VCaP (cell line): ENCODE measurements around the gene F13B.
"Not testable (repeated sequence)": the region's sequence is repeated elsewhere in the genome, so short reads cannot be mapped to it uniquely, and the experiment has no call there.

Experiments used
- H3K27ac ChIP-seq: fragments of 450-650 bp; 2 replicates; pipeline ENCODE4 v1.5.1; 2017
- CTCF ChIP-seq: fragments of 450-650 bp; conservative IDR thresholded peaks from 2 replicates; pipeline ENCODE4 v1.5.1; 2017; ENCODE audit warnings: mild to moderate bottlenecking, moderate library complexity

Gene F13B

GRCh38 chr1:197066719-197067456, at the start of gene F13B:
Gene F13B, minus strand, starts transcription at chr1:197067260. Its CDS starts 37 bp downstream, at chr1:197067223.
- no peak within 1 kb of the TSS for H3K27ac ChIP-seq
- TF ChIP-seq CTCF, result peak; percentile 66

- H3K27ac ChIP-seq, result no peak overlapping the region
- TF ChIP-seq CTCF, result no peak
Observed at GRCh38 chr1:197116156-197116555, 49.1 kb upstream of the F13B start.

- no peak overlapping the region for H3K27ac ChIP-seq
- TF ChIP-seq CTCF, result no peak
Observed at GRCh38 chr1:197106869-197107268, 39.8 kb upstream of the F13B start.

GRCh38 chr1:197103300-197103699, 36.2 kb upstream of the F13B start:
- no peak for TF ChIP-seq CTCF
- H3K27ac ChIP-seq, result no peak overlapping the region

GRCh38 chr1:197101978-197102377, 34.9 kb upstream of the F13B start:
- H3K27ac ChIP-seq, result no peak overlapping the region
- TF ChIP-seq CTCF, result no peak

GRCh38 chr1:197100677-197101076, 33.6 kb upstream of the F13B start:
- TF ChIP-seq CTCF, result no peak
- H3K27ac ChIP-seq, result no peak overlapping the region

GRCh38 chr1:197099444-197099843, 32.4 kb upstream of the F13B start:
- H3K27ac ChIP-seq, result no peak overlapping the region
- TF ChIP-seq CTCF, result no peak

GRCh38 chr1:197096971-197097370, 29.9 kb upstream of the F13B start:
- not testable (repeated sequence) for H3K27ac ChIP-seq
